HFF-Myc (cell line): ENCODE measurements around the gene HAGH.

ENCODE experiments used
- DNase-seq: peaks from one replicate; pipeline ENCODE4 v3.0.0-alpha.2; 2011; ENCODE audit warnings: low read depth; ENCODE audit errors: extremely low read depth
- H3K4me3 ChIP-seq: replicated peaks from 2 replicates; pipeline ENCODE4 v1.5.1; 2011; ENCODE audit warnings: low read depth, mild to moderate bottlenecking, control low read depth, low read length
- TF ChIP-seq, protein P1 (sequence below): IDR thresholded peaks from 2 replicates; pipeline ENCODE4 v1.5.1; 2012; ENCODE audit warnings: mild to moderate bottlenecking, low read depth, low read length, control low read depth; ENCODE audit errors: missing control alignments

The HAGH gene

DNA sequence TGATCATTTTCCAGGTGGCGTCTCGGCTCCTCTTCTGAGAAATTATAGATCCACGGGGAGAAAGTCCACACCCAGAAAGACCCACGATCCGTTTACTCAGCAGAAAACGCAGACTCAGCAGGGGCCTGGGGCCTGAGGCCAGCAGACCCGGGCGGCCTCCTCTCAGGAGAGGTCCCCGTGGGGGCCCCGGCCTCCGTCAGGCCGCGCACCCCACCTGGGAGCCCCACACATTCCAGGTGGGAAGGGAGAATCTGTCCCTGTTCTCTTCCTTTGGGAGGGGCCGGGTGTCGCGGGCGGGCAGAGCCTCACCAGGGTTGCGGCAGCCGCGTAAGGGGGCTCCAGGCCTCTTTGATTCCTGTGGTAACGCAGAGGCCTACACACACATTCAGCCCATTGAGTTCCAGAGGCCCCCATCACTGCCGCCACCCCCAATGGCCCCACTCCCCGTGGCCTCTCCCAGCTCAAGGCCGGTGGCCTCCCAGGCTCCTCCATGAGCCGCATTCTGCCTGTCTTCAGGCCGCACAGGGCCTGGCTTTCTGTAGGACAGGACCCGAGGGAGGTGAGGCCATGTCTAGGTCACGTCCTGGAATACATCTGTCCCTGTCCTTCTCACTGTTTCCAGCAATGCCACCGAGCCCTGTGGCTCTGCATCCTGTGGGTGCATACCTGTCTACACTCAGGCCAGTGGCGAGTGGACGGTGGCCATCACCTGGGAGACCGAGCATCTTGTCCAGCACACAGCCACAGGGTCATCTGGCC lies 31.5 kb downstream of the HAGH start:
- TF ChIP-seq, protein P1, sequence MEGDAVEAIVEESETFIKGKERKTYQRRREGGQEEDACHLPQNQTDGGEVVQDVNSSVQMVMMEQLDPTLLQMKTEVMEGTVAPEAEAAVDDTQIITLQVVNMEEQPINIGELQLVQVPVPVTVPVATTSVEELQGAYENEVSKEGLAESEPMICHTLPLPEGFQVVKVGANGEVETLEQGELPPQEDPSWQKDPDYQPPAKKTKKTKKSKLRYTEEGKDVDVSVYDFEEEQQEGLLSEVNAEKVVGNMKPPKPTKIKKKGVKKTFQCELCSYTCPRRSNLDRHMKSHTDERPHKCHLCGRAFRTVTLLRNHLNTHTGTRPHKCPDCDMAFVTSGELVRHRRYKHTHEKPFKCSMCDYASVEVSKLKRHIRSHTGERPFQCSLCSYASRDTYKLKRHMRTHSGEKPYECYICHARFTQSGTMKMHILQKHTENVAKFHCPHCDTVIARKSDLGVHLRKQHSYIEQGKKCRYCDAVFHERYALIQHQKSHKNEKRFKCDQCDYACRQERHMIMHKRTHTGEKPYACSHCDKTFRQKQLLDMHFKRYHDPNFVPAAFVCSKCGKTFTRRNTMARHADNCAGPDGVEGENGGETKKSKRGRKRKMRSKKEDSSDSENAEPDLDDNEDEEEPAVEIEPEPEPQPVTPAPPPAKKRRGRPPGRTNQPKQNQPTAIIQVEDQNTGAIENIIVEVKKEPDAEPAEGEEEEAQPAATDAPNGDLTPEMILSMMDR = no peak
- no peak for DNase-seq
- H3K4me3 ChIP-seq = no peak overlapping the region

GRCh38 chr16:1794221-1794871 lies 32.3 kb downstream of the HAGH start:
- no peak overlapping the region for H3K4me3 ChIP-seq
- TF ChIP-seq, protein P1 = no peak
- no peak for DNase-seq

GRCh38 chr16:1793578-1794220 lies 32.9 kb downstream of the HAGH start, which contains the start of gene IGFALS:
TSS of gene IGFALS (minus strand) at chr16:1793705. CDS start at chr16:1793652, 53 bp downstream.
- no peak for DNase-seq
- TF ChIP-seq, protein P1 = no peak
- H3K4me3 ChIP-seq = no peak within 1 kb of the TSS

- H3K4me3 ChIP-seq = no peak overlapping the region
- TF ChIP-seq, protein P1 = no peak
- DNase-seq = no peak
These were observed 33.6 kb downstream of the HAGH start for GRCh38 chr16:1792836-1793577.

- TF ChIP-seq, protein P1 = no peak
- no peak for DNase-seq
- H3K4me3 ChIP-seq = no peak overlapping the region
These were observed 34.4 kb downstream of the HAGH start for GRCh38 chr16:1791943-1792812.
